GM23338 (cell line): ENCODE data around the gene SPINK8. TPM values are rescaled to one million over a fixed set of nuclear protein-coding genes. Genes with fewer than 3 reads are reported as not detected.

Experiments used
- ATAC-seq: fragments of 200-7000 bp; cut with Tn5 transposase; 3 replicates; pipeline ENCODE4 v1.9.1; 2020
- DNase-seq: peaks from one replicate; pipeline ENCODE4 v3.0.0-alpha.2; 2015; ENCODE audit warnings: low spot score
- H2AFZ ChIP-seq: fragments of 200-600 bp; sonication (generic); 2 replicates; pipeline ENCODE4 v1.8.0; 2016; ENCODE audit warnings: antibody characterized with exemption, mild to moderate bottlenecking, moderate library complexity
- H3F3A ChIP-seq: fragments of 200-600 bp; sonication (generic); replicated peaks from 2 replicates; pipeline ENCODE4 v1.8.0; 2017; ENCODE audit warnings: antibody characterized with exemption, mixed run types, low read depth
- H3K27ac ChIP-seq: fragments of 200-600 bp; sonication (generic); 2 replicates; pipeline ENCODE4 v1.6.1; 2016; ENCODE audit warnings: low read depth
- H3K27me3 ChIP-seq: fragments of 200-600 bp; sonication (generic); 2 replicates; pipeline ENCODE4 v1.8.0; 2016; ENCODE audit warnings: mild to moderate bottlenecking, mixed run types, moderate library complexity; ENCODE audit not compliant: insufficient read depth
- H3K36me3 ChIP-seq: fragments of 200-600 bp; sonication (generic); 2 replicates; pipeline ENCODE4 v1.8.0; 2016; ENCODE audit warnings: mild to moderate bottlenecking; ENCODE audit not compliant: insufficient read depth
- H3K4me1 ChIP-seq: fragments of 200-600 bp; sonication (generic); 2 replicates; pipeline ENCODE4 v1.8.0; 2016; ENCODE audit warnings: mild to moderate bottlenecking, moderate library complexity; ENCODE audit not compliant: insufficient read depth
- H3K4me2 ChIP-seq: fragments of 200-600 bp; sonication (generic); 2 replicates; pipeline ENCODE4 v1.7.1; 2017; ENCODE audit warnings: mixed run types
- H3K4me3 ChIP-seq: fragments of 200-600 bp; sonication (generic); 2 replicates; pipeline ENCODE4 v1.6.1; 2016; ENCODE audit warnings: mixed run types
- H3K79me2 ChIP-seq: fragments of 200-600 bp; sonication (generic); replicated peaks from 2 replicates; pipeline ENCODE4 v1.8.0; 2017; ENCODE audit warnings: mild to moderate bottlenecking; ENCODE audit not compliant: insufficient read depth
- H3K9me2 ChIP-seq: fragments of 200-600 bp; sonication (generic); 2 replicates; pipeline ENCODE4 v1.8.0; 2017; ENCODE audit not compliant: insufficient read depth
- H4K20me1 ChIP-seq: fragments of 200-600 bp; sonication (generic); replicated peaks from 2 replicates; pipeline ENCODE4 v1.8.0; 2017; ENCODE audit warnings: mild to moderate bottlenecking; ENCODE audit not compliant: insufficient read depth
- H3K27ac Mint-ChIP-seq: 2 replicates; pipeline ENCODE4 v1.8.0; 2020; ENCODE audit warnings: inconsistent platforms, mild to moderate bottlenecking, moderate library complexity, mixed read lengths
- H3K27me3 Mint-ChIP-seq: 3 replicates; pipeline ENCODE4 v1.8.0; 2022; ENCODE audit warnings: low read depth, mild to moderate bottlenecking, moderate library complexity, mixed read lengths, inconsistent platforms; ENCODE audit not compliant: insufficient read depth, poor library complexity
- H3K36me3 Mint-ChIP-seq: 3 replicates; pipeline ENCODE4 v1.8.0; 2021; ENCODE audit warnings: low read depth, mild to moderate bottlenecking, inconsistent platforms, moderate library complexity, mixed read lengths
- H3K4me1 Mint-ChIP-seq: 3 replicates; pipeline ENCODE4 v1.8.0; 2020; ENCODE audit warnings: mild to moderate bottlenecking, inconsistent platforms, mixed read lengths
- H3K4me3 Mint-ChIP-seq: 3 replicates; pipeline ENCODE4 v1.8.0; 2021; ENCODE audit warnings: moderate library complexity, mild to moderate bottlenecking, inconsistent platforms, mixed read lengths
- H3K9me3 Mint-ChIP-seq: 3 replicates; pipeline ENCODE4 v1.8.0; 2020; ENCODE audit warnings: moderate library complexity, mild to moderate bottlenecking, inconsistent platforms, mixed read lengths
- CREB1 ChIP-seq: fragments of 250-450 bp; sonication (Bioruptor Pico); IDR thresholded peaks from 2 replicates; pipeline ENCODE4 v1.5.0; 2020; ENCODE audit warnings: low read depth, mild to moderate bottlenecking, moderate library complexity
- EZH2phosphoT487 ChIP-seq: fragments of 200-600 bp; sonication (generic); IDR thresholded peaks from one replicate; pipeline ENCODE4 v1.8.1; 2018; ENCODE audit warnings: antibody characterized with exemption; ENCODE audit not compliant: unreplicated experiment
- JUNB ChIP-seq: IDR thresholded peaks from one replicate; pipeline ENCODE4 v1.6.1; 2016; ENCODE audit warnings: antibody characterized with exemption; ENCODE audit not compliant: unreplicated experiment
- NANOG ChIP-seq: IDR thresholded peaks from 2 replicates; pipeline ENCODE4 v1.6.1; 2016; ENCODE audit warnings: antibody characterized with exemption, borderline replicate concordance
- POLR2AphosphoS5 ChIP-seq: IDR thresholded peaks from 2 replicates; pipeline ENCODE4 v1.6.1; 2016; ENCODE audit warnings: antibody characterized with exemption, low read depth
- STAT1 ChIP-seq: IDR thresholded peaks from one replicate; pipeline ENCODE4 v1.6.1; 2016; ENCODE audit warnings: antibody characterized with exemption; ENCODE audit not compliant: unreplicated experiment
- ZNF114 ChIP-seq: fragments of 250-450 bp; sonication (Bioruptor Pico); IDR thresholded peaks from 2 replicates; pipeline ENCODE4 v1.5.0; 2020; ENCODE audit warnings: mild to moderate bottlenecking, moderate library complexity
- ZNF331 ChIP-seq: fragments of 250-450 bp; sonication (Bioruptor Pico); IDR thresholded peaks from 2 replicates; pipeline ENCODE4 v1.5.0; 2020; ENCODE audit warnings: low read depth, mild to moderate bottlenecking, moderate library complexity
- polyA plus RNA-seq: library from polyadenylated mRNA; unstranded; fragments of >200 nt; fragmentation: Nextera tagmentation; extraction: Ambion mirVana; gene quantifications from 2 replicates; pipeline ENCODE4 v1.2.1, GENCODE V29; 2016
- total RNA-seq: library from RNA; depleted of rRNA; stranded (reverse); fragments of >200 nt; shearing (Covaris generic); gene quantifications from 2 replicates; pipeline ENCODE4 v1.2.3, GENCODE V29; 2014
- TF ChIP-seq, protein P1 (sequence below): IDR thresholded peaks from one replicate; pipeline ENCODE4 v1.6.1; 2018; ENCODE audit warnings: antibody characterized with exemption; ENCODE audit not compliant: unreplicated experiment

The SPINK8 gene
- total and polyA plus RNA-seq, 2 experiments from 2014 or later, result not detected

DNA sequence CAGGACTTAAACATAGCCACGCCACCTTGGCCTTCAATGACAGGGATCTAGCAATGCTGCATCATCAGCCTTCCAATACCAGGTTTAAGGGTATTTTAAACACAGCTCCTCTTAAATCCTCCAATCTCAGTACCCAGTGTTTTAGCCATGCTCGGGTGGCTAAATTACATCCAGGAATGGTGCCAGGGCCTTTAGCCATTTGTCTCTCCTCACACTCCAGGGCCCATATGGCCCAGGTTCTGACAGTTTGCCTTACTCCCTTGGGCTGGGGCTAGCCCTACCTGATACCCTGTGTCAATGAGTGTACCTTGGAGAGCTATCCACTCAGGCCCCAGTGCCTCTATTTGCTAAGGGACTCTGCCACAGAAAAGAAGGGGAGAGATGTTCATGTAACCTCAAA lies 63.2 kb downstream of the SPINK8 start:
- Histone ChIP-seq H3K9me2 (0 out of 2 replicates have a peak, but pooled peaks cover 4% of the 10 kb centered on the region), H3F3A (peaks cover 52% of the 10 kb centered on the region), H2AFZ (no peak overlapping the region), H3K36me3 (peaks cover 59% of the 10 kb centered on the region), H3K79me2 (0 out of 2 replicates have a peak, but pooled peaks cover 5% of the 10 kb centered on the region), H3K27ac (no peak overlapping the region), H3K27me3 (no peaks in the 10 kb centered on the region), H3K4me2 (no peak overlapping the region), H4K20me1 (peaks cover 26% of the 10 kb centered on the region), H3K4me3 (no peak overlapping the region), H3K4me1 (peaks cover 6% of the 10 kb centered on the region; the same call in 1 of the 2 replicates)
- TF ChIP-seq STAT1, result no peak
- H3K27me3 Mint-ChIP-seq, result peaks cover 15% of the 10 kb centered on the region
- H3K27ac Mint-ChIP-seq, result no peak overlapping the region
- peaks cover 38% of the 10 kb centered on the region for H3K9me3 Mint-ChIP-seq
- H3K4me3 Mint-ChIP-seq, result no peak overlapping the region
- no peak for ATAC-seq
- DNase-seq, result no peak
- peaks cover 3% of the 10 kb centered on the region; the same call in 2 of the 3 replicates for H3K4me1 Mint-ChIP-seq
- H3K36me3 Mint-ChIP-seq, result peaks cover 80% of the 10 kb centered on the region

GRCh38 chr3:48269592-48269991 lies 63.9 kb downstream of the SPINK8 start:
- H3K4me1 ChIP-seq, result 0 out of 2 replicates have a peak, but pooled peaks cover 5% of the 10 kb centered on the region
- no peak overlapping the region for H2AFZ ChIP-seq
- Mint-ChIP-seq H3K27ac (no peak overlapping the region), H3K27me3 (peaks cover 15% of the 10 kb centered on the region), H3K4me3 (no peak overlapping the region), H3K9me3 (peaks cover 38% of the 10 kb centered on the region), H3K36me3 (peaks cover 86% of the 10 kb centered on the region), H3K4me1 (no peaks in the 10 kb centered on the region; the same call in 2 of the 3 replicates)
- no peak overlapping the region for H3K4me2 ChIP-seq
- no peak overlapping the region for H3K4me3 ChIP-seq
- no peak for ATAC-seq
- no peaks in the 10 kb centered on the region for H3K27me3 ChIP-seq
- peaks cover 63% of the 10 kb centered on the region for H3K36me3 ChIP-seq
- H3K79me2 ChIP-seq, result 0 out of 2 replicates have a peak, but pooled peaks cover 6% of the 10 kb centered on the region
- peaks cover 33% of the 10 kb centered on the region for H4K20me1 ChIP-seq
- no peak for DNase-seq
- H3K27ac ChIP-seq, result no peak overlapping the region
- H3K9me2 ChIP-seq, result 0 out of 2 replicates have a peak, but pooled peaks cover 4% of the 10 kb centered on the region
- 0 out of 2 replicates have a peak, but pooled peaks have one; percentile 28 for TF ChIP-seq POLR2AphosphoS5
- no peak for TF ChIP-seq CREB1
- no peak for TF ChIP-seq NANOG
- peaks cover 49% of the 10 kb centered on the region for H3F3A ChIP-seq

GRCh38 chr3:48268936-48269561 lies 64.4 kb downstream of the SPINK8 start:
- H3K27ac Mint-ChIP-seq, result no peak overlapping the region
- Histone ChIP-seq H3K27me3 (no peaks in the 10 kb centered on the region), H3K4me1 (0 out of 2 replicates have a peak, but pooled peaks cover 3% of the 10 kb centered on the region), H4K20me1 (peaks cover 33% of the 10 kb centered on the region), H3K4me3 (no peak overlapping the region), H3K27ac (no peak overlapping the region), H3K36me3 (peaks cover 68% of the 10 kb centered on the region), H3K9me2 (0 out of 2 replicates have a peak, but pooled peaks cover 4% of the 10 kb centered on the region), H3F3A (peaks cover 48% of the 10 kb centered on the region), H3K4me2 (no peak overlapping the region), H3K79me2 (peaks cover 11% of the 10 kb centered on the region), H2AFZ (no peak overlapping the region)
- no peak overlapping the region for H3K4me3 Mint-ChIP-seq
- peaks cover 38% of the 10 kb centered on the region for H3K9me3 Mint-ChIP-seq
- TF ChIP-seq POLR2AphosphoS5, result no peak
- TF ChIP-seq ZNF114 (CRISPR knock-in tag), result no peak
- TF ChIP-seq NANOG, result no peak
- no peak for TF ChIP-seq ZNF331
- TF ChIP-seq CREB1, result no peak
- no peak for TF ChIP-seq STAT1
- no peak for TF ChIP-seq JUNB
- TF ChIP-seq, protein P1, sequence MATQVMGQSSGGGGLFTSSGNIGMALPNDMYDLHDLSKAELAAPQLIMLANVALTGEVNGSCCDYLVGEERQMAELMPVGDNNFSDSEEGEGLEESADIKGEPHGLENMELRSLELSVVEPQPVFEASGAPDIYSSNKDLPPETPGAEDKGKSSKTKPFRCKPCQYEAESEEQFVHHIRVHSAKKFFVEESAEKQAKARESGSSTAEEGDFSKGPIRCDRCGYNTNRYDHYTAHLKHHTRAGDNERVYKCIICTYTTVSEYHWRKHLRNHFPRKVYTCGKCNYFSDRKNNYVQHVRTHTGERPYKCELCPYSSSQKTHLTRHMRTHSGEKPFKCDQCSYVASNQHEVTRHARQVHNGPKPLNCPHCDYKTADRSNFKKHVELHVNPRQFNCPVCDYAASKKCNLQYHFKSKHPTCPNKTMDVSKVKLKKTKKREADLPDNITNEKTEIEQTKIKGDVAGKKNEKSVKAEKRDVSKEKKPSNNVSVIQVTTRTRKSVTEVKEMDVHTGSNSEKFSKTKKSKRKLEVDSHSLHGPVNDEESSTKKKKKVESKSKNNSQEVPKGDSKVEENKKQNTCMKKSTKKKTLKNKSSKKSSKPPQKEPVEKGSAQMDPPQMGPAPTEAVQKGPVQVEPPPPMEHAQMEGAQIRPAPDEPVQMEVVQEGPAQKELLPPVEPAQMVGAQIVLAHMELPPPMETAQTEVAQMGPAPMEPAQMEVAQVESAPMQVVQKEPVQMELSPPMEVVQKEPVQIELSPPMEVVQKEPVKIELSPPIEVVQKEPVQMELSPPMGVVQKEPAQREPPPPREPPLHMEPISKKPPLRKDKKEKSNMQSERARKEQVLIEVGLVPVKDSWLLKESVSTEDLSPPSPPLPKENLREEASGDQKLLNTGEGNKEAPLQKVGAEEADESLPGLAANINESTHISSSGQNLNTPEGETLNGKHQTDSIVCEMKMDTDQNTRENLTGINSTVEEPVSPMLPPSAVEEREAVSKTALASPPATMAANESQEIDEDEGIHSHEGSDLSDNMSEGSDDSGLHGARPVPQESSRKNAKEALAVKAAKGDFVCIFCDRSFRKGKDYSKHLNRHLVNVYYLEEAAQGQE, result no peak
- TF ChIP-seq EZH2phosphoT487, result no peak
- no peak for DNase-seq
- no peaks in the 10 kb centered on the region; the same call in 2 of the 3 replicates for H3K4me1 Mint-ChIP-seq
- peaks cover 17% of the 10 kb centered on the region for H3K27me3 Mint-ChIP-seq
- ATAC-seq, result no peak
- H3K36me3 Mint-ChIP-seq, result peaks cover 90% of the 10 kb centered on the region
